ENCODE data around the gene KRT80.

The KRT80 gene

GRCh38 chr12:52189376-52190174 lies 2.2 kb downstream of the KRT80 start:
- DNase-seq (ENCODE audit: low read depth in 1 of 2, low spot score in 1 of 2), result peak in 1 of 2 experiments; percentile 38
- Histone ChIP-seq H3K4me3 (replicated peaks; ENCODE audit: insufficient read depth, low read length) (no peak overlapping the region), H3K27me3 (ENCODE audit: insufficient read depth, poor library complexity, severe bottlenecking) (no peaks in the 10 kb centered on the region), H3K27ac (replicated peaks) (no peak overlapping the region)
- TF ChIP-seq SPI1 (IDR thresholded peaks at IDR 0.05; ENCODE audit: borderline replicate concordance, low read depth), result no peak
- TF ChIP-seq POLR2AphosphoS5 (IDR thresholded peaks at IDR 0.05; ENCODE audit: low read depth), result no peak
- TF ChIP-seq, protein P1, sequence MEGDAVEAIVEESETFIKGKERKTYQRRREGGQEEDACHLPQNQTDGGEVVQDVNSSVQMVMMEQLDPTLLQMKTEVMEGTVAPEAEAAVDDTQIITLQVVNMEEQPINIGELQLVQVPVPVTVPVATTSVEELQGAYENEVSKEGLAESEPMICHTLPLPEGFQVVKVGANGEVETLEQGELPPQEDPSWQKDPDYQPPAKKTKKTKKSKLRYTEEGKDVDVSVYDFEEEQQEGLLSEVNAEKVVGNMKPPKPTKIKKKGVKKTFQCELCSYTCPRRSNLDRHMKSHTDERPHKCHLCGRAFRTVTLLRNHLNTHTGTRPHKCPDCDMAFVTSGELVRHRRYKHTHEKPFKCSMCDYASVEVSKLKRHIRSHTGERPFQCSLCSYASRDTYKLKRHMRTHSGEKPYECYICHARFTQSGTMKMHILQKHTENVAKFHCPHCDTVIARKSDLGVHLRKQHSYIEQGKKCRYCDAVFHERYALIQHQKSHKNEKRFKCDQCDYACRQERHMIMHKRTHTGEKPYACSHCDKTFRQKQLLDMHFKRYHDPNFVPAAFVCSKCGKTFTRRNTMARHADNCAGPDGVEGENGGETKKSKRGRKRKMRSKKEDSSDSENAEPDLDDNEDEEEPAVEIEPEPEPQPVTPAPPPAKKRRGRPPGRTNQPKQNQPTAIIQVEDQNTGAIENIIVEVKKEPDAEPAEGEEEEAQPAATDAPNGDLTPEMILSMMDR (IDR thresholded peaks at IDR 0.05; ENCODE audit: insufficient read depth, low read length), result no peak
- TF ChIP-seq GABPA (IDR thresholded peaks at IDR 0.05; ENCODE audit: low read depth), result no peak
- no peak for TF ChIP-seq REST (IDR thresholded peaks at IDR 0.05; ENCODE audit: insufficient replicate concordance, low read depth)

GRCh38 chr12:52188658-52189057 lies 3.2 kb downstream of the KRT80 start:
- Histone ChIP-seq H3K27ac (replicated peaks) (no peak overlapping the region), H3K27me3 (ENCODE audit: insufficient read depth, poor library complexity, severe bottlenecking) (no peaks in the 10 kb centered on the region), H3K4me3 (replicated peaks; ENCODE audit: insufficient read depth, low read length) (no peak overlapping the region)
- DNase-seq (ENCODE audit: low read depth in 1 of 2, low spot score in 1 of 2), result no peak
- TF ChIP-seq SPI1 (IDR thresholded peaks at IDR 0.05; ENCODE audit: borderline replicate concordance, low read depth) (no peak), GABPA (IDR thresholded peaks at IDR 0.05; ENCODE audit: low read depth) (no peak), REST (IDR thresholded peaks at IDR 0.05; ENCODE audit: insufficient replicate concordance, low read depth) (no peak), POLR2AphosphoS5 (IDR thresholded peaks at IDR 0.05; ENCODE audit: low read depth) (no peak)
- TF ChIP-seq, protein P1 (IDR thresholded peaks at IDR 0.05; ENCODE audit: insufficient read depth, low read length), result no peak

DNA sequence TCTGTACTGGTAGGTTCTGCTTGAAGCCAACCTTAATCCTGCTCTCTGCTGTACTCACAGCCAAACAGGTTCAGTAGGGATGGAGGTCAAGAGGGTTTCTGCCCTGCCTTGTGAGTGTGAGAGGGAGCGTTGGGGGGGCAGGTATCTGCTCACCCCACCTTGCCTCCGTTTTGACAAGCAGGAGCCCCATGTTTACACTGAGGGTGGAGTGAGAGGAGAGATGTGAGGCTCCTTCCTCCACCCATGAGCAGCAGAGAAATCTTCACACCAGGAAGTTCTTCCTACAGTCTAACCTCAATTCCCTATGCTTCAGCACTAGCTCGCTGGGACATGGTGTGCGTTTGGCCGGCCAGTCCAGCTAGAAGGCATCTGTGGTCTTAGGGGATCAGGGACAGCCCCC lies 4.2 kb downstream of the KRT80 start:
- H3K4me3 ChIP-seq (replicated peaks; ENCODE audit: insufficient read depth, low read length), result no peak overlapping the region
- no peaks in the 10 kb centered on the region for H3K27me3 ChIP-seq (ENCODE audit: insufficient read depth, poor library complexity, severe bottlenecking)
- TF ChIP-seq, protein P1 (IDR thresholded peaks at IDR 0.05; ENCODE audit: insufficient read depth, low read length), result no peak
- no peak for TF ChIP-seq SPI1 (IDR thresholded peaks at IDR 0.05; ENCODE audit: borderline replicate concordance, low read depth)
- no peak for TF ChIP-seq POLR2AphosphoS5 (IDR thresholded peaks at IDR 0.05; ENCODE audit: low read depth)
- TF ChIP-seq GABPA (IDR thresholded peaks at IDR 0.05; ENCODE audit: low read depth), result no peak
- no peak for TF ChIP-seq REST (IDR thresholded peaks at IDR 0.05; ENCODE audit: insufficient replicate concordance, low read depth)
- no peak for DNase-seq (ENCODE audit: low read depth in 1 of 2, low spot score in 1 of 2)
- no peak overlapping the region for H3K27ac ChIP-seq (replicated peaks)

Measured in HL-60 (cell line).